ENCODE measurements around the gene LLGL2. TPM values are rescaled to one million over a fixed set of nuclear protein-coding genes. Genes with fewer than 3 reads are reported as not detected.

The LLGL2 gene
- total and polyA plus RNA-seq, 5 donors from 2014 or later, result 13.6 to 44.1 (median 17.5) TPM

DNA sequence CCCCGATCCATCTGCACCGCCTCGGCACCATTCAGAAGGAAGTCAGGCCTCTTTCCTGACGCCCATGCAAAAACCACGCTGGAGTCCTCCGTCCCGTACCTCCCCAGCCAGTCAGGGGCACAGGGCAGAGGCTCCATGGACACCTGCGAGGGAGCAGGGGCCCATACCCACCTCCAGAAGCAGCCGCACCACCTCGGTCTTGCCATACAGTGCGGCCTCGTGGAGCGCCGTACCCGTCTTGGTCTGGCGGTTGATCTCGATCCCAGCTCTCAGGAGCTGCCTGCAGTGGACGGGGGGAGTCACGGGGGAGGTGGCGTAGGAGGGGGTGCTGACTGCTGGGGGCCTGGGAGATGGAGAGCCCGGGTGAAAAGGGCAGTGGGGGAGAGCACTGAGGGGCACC is 19.4 kb upstream of the LLGL2 start:
- Histone ChIP-seq H3K27me3 (ENCODE audit: control insufficient read depth, insufficient read depth, low read length) (no peaks in the 10 kb centered on the region), H3K4me3 (ENCODE audit: low read depth, low read length) (no peak overlapping the region), H3K4me1 (ENCODE audit: control insufficient read depth, insufficient read depth, low read length, poor library complexity, severe bottlenecking) (no peaks in the 10 kb centered on the region), H3K9me3 (ENCODE audit: control insufficient read depth in 2 of 2, low read length in 2 of 2) (no peaks in the 10 kb centered on the region), H3K27ac (ENCODE audit: insufficient read depth, low read length, poor library complexity, severe bottlenecking) (no peak overlapping the region), H3K36me3 (ENCODE audit: control insufficient read depth, insufficient read depth, low read length) (no peaks in the 10 kb centered on the region)
- Mint-ChIP-seq H3K27me3 (no peaks in the 10 kb centered on the region), H3K36me3 (no peaks in the 10 kb centered on the region), H3K4me1 (no peaks in the 10 kb centered on the region), H3K27ac (no peak overlapping the region), H3K4me3 (no peak overlapping the region), H3K9me3 (no peaks in the 10 kb centered on the region)
- ATAC-seq (ENCODE audit: low read depth in 2 of 2) (no peak), DNase-seq (no peak)

DNA sequence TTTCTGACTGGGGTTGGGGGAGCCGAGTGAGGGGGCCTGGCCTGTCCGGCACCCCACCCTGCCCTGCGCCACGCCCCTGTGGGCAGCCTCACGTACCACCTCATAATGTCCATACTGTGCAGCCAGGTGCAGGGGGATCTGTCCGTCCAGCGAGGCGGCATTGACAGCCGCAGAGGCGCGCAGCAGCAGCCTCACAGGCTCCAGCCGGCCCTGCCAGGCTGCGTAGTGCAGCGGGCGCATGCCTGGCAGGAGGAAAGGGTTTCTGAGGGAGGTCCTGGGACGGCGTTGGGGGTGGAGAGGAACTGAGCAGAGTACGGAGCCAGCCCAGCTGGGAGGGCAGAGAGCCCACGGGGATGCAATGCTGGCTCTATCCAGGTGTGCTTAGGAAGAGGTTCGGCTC is 18.6 kb upstream of the LLGL2 start:
- no peak overlapping the region for H3K4me3 Mint-ChIP-seq
- H3K27me3 ChIP-seq (ENCODE audit: control insufficient read depth, insufficient read depth, low read length), result no peaks in the 10 kb centered on the region
- no peaks in the 10 kb centered on the region for H3K4me1 Mint-ChIP-seq
- no peaks in the 10 kb centered on the region for H3K9me3 ChIP-seq (ENCODE audit: control insufficient read depth in 2 of 2, low read length in 2 of 2)
- H3K27me3 Mint-ChIP-seq, result peaks cover under 1% of the 10 kb centered on the region
- no peaks in the 10 kb centered on the region for H3K4me1 ChIP-seq (ENCODE audit: control insufficient read depth, insufficient read depth, low read length, poor library complexity, severe bottlenecking)
- H3K27ac Mint-ChIP-seq, result no peak overlapping the region
- no peak for DNase-seq
- no peaks in the 10 kb centered on the region for H3K36me3 Mint-ChIP-seq
- no peaks in the 10 kb centered on the region for H3K9me3 Mint-ChIP-seq
- no peak for ATAC-seq (ENCODE audit: low read depth in 2 of 2)
- H3K4me3 ChIP-seq (ENCODE audit: low read depth, low read length), result no peak overlapping the region
- no peaks in the 10 kb centered on the region for H3K36me3 ChIP-seq (ENCODE audit: control insufficient read depth, insufficient read depth, low read length)
- no peak overlapping the region for H3K27ac ChIP-seq (ENCODE audit: insufficient read depth, low read length, poor library complexity, severe bottlenecking)

DNA sequence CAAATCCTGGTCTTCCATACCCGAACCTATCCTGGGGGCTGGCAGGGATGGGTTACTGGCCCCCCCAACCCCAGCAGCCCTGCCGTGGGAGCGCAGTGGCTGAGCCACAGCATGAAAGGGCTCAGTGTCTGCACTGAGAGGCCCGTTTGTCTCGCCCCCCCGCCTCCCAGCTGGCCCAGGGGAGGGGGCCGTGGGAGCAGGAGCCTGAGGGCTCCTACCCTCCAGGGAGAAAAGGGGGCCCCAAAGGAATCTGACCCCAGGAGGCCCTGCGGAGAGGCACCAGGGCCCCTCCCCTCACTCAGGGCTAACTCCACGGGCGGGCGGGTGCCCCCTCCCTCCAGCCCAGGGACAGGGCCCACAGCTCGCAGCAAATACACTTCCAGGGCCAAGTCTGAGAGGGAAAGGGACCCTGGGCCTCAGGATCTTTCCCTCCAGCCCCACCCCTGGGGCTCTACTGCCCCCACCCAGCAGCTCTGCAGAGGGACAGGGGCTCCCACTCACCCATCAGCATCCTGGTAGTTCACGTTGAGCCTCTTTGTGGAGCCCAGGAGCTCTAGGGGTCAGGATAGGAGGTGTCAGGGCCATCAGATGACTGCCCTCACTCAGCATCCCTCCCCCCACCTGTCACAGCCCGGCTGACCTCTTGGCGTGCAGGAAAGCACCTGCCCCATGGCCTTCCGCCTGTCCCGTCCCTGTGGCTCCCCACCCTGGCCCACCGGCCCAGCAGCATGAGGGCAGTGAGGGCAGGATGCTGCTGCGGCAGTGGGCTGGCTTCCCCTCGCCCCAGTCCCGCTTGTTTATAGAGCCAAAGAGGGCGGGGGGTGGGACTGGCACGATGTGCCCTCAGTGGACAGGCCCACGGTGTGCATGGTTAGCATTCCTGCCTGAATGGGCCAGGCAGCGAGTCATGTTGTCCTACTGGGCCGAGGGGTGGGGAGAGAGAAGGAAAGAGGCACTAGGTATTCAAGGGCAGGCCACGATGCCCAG is 17.5 kb upstream of the LLGL2 start:
- no peak overlapping the region for H3K4me3 ChIP-seq (ENCODE audit: low read depth, low read length)
- Mint-ChIP-seq H3K4me1 (no peaks in the 10 kb centered on the region), H3K27ac (no peak overlapping the region), H3K27me3 (peaks cover 8% of the 10 kb centered on the region), H3K36me3 (no peaks in the 10 kb centered on the region), H3K9me3 (no peaks in the 10 kb centered on the region), H3K4me3 (no peak overlapping the region)
- H3K27ac ChIP-seq (ENCODE audit: insufficient read depth, low read length, poor library complexity, severe bottlenecking), result no peak overlapping the region
- H3K36me3 ChIP-seq (ENCODE audit: control insufficient read depth, insufficient read depth, low read length), result no peaks in the 10 kb centered on the region
- ATAC-seq (ENCODE audit: low read depth in 2 of 2) (no peak), DNase-seq (no peak)
- H3K27me3 ChIP-seq (ENCODE audit: control insufficient read depth, insufficient read depth, low read length), result no peaks in the 10 kb centered on the region
- no peaks in the 10 kb centered on the region for H3K4me1 ChIP-seq (ENCODE audit: control insufficient read depth, insufficient read depth, low read length, poor library complexity, severe bottlenecking)
- no peaks in the 10 kb centered on the region for H3K9me3 ChIP-seq (ENCODE audit: control insufficient read depth in 2 of 2, low read length in 2 of 2)

DNA sequence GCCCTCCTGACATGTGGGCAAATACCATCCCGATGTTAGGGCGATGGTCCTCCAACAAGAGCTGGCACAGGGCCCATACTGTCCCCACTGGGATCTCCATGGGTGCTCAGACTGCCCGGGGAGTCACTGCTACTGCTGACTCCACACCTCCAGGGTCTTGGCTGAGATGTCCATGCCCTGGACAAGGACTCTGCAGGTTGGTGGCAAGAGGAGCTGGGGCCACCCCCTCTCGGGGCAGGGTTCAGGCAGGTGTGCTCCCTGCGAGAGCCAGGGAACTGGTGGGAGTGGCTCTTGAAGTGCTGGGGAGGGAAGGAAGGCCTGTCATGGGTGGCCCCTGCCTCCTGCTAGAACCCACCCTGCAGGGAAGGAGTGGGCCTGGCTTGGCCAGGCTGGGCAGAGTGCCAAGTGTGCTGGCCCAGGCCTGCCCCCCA is 16.6 kb upstream of the LLGL2 start:
- H3K36me3 Mint-ChIP-seq, result no peaks in the 10 kb centered on the region
- no peaks in the 10 kb centered on the region for H3K9me3 Mint-ChIP-seq
- no peaks in the 10 kb centered on the region for H3K36me3 ChIP-seq (ENCODE audit: control insufficient read depth, insufficient read depth, low read length)
- peaks cover 15% of the 10 kb centered on the region for H3K27me3 Mint-ChIP-seq
- H3K4me1 ChIP-seq (ENCODE audit: control insufficient read depth, insufficient read depth, low read length, poor library complexity, severe bottlenecking), result no peaks in the 10 kb centered on the region
- no peaks in the 10 kb centered on the region for H3K9me3 ChIP-seq (ENCODE audit: control insufficient read depth in 2 of 2, low read length in 2 of 2)
- H3K4me3 ChIP-seq (ENCODE audit: low read depth, low read length), result no peak overlapping the region
- no peak overlapping the region for H3K27ac ChIP-seq (ENCODE audit: insufficient read depth, low read length, poor library complexity, severe bottlenecking)
- H3K4me3 Mint-ChIP-seq, result no peak overlapping the region
- H3K27me3 ChIP-seq (ENCODE audit: control insufficient read depth, insufficient read depth, low read length), result no peaks in the 10 kb centered on the region
- ATAC-seq (ENCODE audit: low read depth in 2 of 2) (no peak), DNase-seq (no peak)
- H3K4me1 Mint-ChIP-seq, result no peaks in the 10 kb centered on the region
- H3K27ac Mint-ChIP-seq, result no peak overlapping the region

DNA sequence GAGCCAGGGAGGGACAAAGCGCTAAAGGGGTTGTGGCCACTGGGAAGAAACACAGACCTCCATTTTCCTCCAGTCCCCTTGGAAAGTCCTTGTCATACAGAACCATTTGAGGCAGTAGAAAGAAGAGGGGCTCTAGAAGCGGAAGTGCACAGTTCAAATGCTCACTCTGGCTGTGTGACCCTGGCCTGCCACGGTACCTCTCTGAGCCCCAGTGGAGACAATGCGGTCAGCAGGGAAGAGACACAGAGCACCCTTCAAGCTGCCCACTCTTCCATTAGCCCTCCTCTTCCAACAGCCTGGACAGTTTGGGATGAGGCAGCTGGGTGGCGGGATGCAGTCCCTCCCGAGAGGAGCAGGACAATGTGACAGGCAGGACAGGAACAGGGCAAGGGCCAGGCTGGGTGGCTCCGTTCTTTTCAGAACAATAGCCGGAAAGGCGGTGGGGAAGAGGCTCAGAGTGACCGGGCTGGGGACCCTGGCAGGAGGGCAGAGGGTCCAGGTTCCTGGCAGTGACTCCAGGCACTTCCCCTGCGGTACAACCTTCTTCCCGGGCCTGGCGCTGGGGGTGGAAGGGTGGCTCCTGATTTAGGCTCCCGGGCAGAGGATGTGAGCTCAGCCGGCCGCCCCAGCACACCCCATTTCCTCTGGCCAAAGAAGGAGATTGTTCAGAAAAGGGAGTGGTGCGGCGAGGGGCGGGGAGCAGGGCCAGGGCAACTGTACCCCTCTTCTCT is 15.8 kb upstream of the LLGL2 start:
- Histone ChIP-seq H3K4me3 (ENCODE audit: low read depth, low read length) (no peak overlapping the region), H3K4me1 (ENCODE audit: control insufficient read depth, insufficient read depth, low read length, poor library complexity, severe bottlenecking) (peaks cover under 1% of the 10 kb centered on the region), H3K36me3 (ENCODE audit: control insufficient read depth, insufficient read depth, low read length) (no peaks in the 10 kb centered on the region), H3K27me3 (ENCODE audit: control insufficient read depth, insufficient read depth, low read length) (no peaks in the 10 kb centered on the region), H3K27ac (ENCODE audit: insufficient read depth, low read length, poor library complexity, severe bottlenecking) (no peak overlapping the region), H3K9me3 (ENCODE audit: control insufficient read depth in 2 of 2, low read length in 2 of 2) (no peaks in the 10 kb centered on the region)
- H3K27ac Mint-ChIP-seq, result no peak overlapping the region
- H3K27me3 Mint-ChIP-seq, result peaks cover 15% of the 10 kb centered on the region
- no peaks in the 10 kb centered on the region for H3K4me1 Mint-ChIP-seq
- no peak for ATAC-seq (ENCODE audit: low read depth in 2 of 2)
- H3K4me3 Mint-ChIP-seq, result no peak overlapping the region
- H3K9me3 Mint-ChIP-seq, result no peaks in the 10 kb centered on the region
- no peaks in the 10 kb centered on the region for H3K36me3 Mint-ChIP-seq
- no peak for DNase-seq

- Mint-ChIP-seq H3K27ac (no peak overlapping the region), H3K4me3 (no peak overlapping the region), H3K27me3 (peaks cover 15% of the 10 kb centered on the region), H3K9me3 (no peaks in the 10 kb centered on the region), H3K36me3 (no peaks in the 10 kb centered on the region), H3K4me1 (no peaks in the 10 kb centered on the region)
- no peak for ATAC-seq (ENCODE audit: low read depth in 2 of 2)
- Histone ChIP-seq H3K27me3 (ENCODE audit: control insufficient read depth, insufficient read depth, low read length) (no peaks in the 10 kb centered on the region), H3K36me3 (ENCODE audit: control insufficient read depth, insufficient read depth, low read length) (no peaks in the 10 kb centered on the region), H3K27ac (ENCODE audit: insufficient read depth, low read length, poor library complexity, severe bottlenecking) (no peak overlapping the region), H3K4me1 (ENCODE audit: control insufficient read depth, insufficient read depth, low read length, poor library complexity, severe bottlenecking) (peaks cover 11% of the 10 kb centered on the region), H3K4me3 (ENCODE audit: low read depth, low read length) (no peak overlapping the region), H3K9me3 (ENCODE audit: control insufficient read depth in 2 of 2, low read length in 2 of 2) (no peaks in the 10 kb centered on the region)
- no peak for DNase-seq
These were observed 14.3 kb upstream of the LLGL2 start for GRCh38 chr17:75511270-75511609.

DNA sequence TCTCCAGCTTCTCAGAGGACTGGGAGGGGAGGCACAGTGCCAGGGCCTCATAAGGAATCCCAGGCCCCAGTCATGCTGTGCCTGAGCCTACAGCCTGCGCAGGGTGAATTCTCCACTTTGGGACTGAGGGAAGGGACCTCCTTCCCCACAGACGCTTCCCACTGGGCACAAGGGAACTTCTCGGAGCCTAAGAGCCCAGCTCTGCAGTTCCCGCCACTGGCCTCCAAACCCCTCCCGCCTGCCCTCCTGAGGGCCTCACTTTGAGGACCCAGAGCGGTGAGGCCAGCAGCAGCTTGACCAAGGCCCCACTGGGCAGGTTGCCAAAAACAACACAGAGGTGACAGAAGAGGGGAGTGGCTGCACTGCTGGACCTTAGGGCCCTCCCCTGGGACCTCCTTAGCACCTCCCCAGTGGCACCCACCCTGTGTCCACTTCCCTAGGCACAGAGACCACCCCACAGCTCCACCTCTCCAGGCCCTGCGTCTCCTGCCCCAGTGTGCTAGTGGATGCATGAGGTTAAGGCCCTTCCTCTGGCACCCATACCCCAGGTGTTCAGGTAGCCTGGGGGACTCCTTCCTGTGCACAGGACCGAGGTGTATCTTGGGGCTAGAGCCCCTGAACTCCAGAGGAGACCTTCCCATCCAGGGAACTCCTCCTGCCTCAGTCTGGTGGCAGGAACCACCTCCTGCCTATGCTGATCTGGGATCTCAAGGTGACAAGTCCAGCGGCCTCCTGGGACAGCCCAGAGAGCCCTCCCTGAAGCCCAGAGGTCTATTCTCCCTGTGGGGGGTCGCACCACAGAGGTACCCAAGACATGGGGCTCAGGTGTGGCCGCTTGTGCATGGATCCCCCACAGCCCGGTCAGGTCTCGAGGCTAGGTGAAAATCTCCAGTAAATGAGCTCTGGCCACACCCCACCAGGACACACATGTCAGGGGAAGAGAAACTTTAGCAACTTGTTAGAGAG is 13.6 kb upstream of the LLGL2 start:
- Mint-ChIP-seq H3K9me3 (no peaks in the 10 kb centered on the region), H3K4me3 (peak overlapping the region in 2 of 4 donors; percentile 27 to 77), H3K27me3 (peaks cover 15% of the 10 kb centered on the region), H3K4me1 (no peaks in the 10 kb centered on the region), H3K36me3 (no peaks in the 10 kb centered on the region), H3K27ac (no peak overlapping the region)
- Histone ChIP-seq H3K4me1 (ENCODE audit: control insufficient read depth, insufficient read depth, low read length, poor library complexity, severe bottlenecking) (peaks cover 14% of the 10 kb centered on the region), H3K9me3 (ENCODE audit: control insufficient read depth in 2 of 2, low read length in 2 of 2) (no peaks in the 10 kb centered on the region), H3K27ac (ENCODE audit: insufficient read depth, low read length, poor library complexity, severe bottlenecking) (no peak overlapping the region), H3K4me3 (ENCODE audit: low read depth, low read length) (no peak overlapping the region), H3K36me3 (ENCODE audit: control insufficient read depth, insufficient read depth, low read length) (no peaks in the 10 kb centered on the region), H3K27me3 (ENCODE audit: control insufficient read depth, insufficient read depth, low read length) (no peaks in the 10 kb centered on the region)
- DNase-seq, result no peak
- ATAC-seq (ENCODE audit: low read depth in 2 of 2), result no peak

Measured in CD4-positive, CD25-positive, alpha-beta regulatory T cell (primary cell).